ENCODE data around the gene ALKBH3.
A peak's percentile ranks its signal among the peaks of the same experiment; 100 is the strongest.

DNA sequence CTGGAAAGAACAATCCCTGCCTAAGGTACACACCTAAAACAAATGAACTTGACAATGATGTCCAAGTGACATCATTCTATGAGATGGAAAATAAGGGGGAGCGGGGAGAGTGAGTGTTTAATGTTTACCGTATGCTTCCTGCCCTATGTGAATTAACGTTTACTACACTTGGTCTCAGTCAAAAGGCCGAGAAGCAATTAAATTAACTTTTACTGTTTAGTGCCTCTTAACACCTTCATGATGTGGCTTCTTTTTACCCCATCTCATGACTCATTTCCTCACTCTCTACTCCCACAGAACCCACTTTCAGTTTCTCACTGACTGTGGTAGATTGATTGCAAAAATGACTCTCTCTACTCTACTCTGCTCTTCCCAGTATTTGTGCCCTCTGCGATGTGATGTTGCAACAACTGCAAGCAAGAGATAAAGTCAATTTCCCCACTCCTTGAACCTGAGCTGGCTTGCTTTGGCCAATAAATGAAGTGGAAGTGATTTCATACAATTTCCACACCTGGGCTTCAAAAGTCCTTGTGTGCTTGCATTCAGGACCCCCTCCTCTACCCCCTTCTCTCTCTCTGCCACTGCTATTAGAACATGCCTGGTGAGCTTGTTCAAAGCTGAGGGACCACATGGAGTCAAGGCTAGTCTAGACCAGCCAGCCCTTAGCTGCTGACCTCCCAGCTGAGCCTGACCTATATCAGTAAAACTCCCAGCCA lies 11.6 kb upstream of the ALKBH3 start:
- TF ChIP-seq, protein P1, sequence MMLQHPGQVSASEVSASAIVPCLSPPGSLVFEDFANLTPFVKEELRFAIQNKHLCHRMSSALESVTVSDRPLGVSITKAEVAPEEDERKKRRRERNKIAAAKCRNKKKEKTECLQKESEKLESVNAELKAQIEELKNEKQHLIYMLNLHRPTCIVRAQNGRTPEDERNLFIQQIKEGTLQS (IDR thresholded peaks at IDR 0.05) = peak; percentile 42
- TF ChIP-seq GABPA (IDR thresholded peaks at IDR 0.05 in 1 of 2, conservative IDR thresholded peaks at IDR 0.05 in 1 of 2) = peak; percentile 31 to 67
- TF ChIP-seq CTCF (IDR thresholded peaks at IDR 0.05; ENCODE audit: low read depth, low read length, missing input control) = no peak
- TF ChIP-seq, protein P2, sequence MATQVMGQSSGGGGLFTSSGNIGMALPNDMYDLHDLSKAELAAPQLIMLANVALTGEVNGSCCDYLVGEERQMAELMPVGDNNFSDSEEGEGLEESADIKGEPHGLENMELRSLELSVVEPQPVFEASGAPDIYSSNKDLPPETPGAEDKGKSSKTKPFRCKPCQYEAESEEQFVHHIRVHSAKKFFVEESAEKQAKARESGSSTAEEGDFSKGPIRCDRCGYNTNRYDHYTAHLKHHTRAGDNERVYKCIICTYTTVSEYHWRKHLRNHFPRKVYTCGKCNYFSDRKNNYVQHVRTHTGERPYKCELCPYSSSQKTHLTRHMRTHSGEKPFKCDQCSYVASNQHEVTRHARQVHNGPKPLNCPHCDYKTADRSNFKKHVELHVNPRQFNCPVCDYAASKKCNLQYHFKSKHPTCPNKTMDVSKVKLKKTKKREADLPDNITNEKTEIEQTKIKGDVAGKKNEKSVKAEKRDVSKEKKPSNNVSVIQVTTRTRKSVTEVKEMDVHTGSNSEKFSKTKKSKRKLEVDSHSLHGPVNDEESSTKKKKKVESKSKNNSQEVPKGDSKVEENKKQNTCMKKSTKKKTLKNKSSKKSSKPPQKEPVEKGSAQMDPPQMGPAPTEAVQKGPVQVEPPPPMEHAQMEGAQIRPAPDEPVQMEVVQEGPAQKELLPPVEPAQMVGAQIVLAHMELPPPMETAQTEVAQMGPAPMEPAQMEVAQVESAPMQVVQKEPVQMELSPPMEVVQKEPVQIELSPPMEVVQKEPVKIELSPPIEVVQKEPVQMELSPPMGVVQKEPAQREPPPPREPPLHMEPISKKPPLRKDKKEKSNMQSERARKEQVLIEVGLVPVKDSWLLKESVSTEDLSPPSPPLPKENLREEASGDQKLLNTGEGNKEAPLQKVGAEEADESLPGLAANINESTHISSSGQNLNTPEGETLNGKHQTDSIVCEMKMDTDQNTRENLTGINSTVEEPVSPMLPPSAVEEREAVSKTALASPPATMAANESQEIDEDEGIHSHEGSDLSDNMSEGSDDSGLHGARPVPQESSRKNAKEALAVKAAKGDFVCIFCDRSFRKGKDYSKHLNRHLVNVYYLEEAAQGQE (IDR thresholded peaks at IDR 0.05) = peak; percentile 59
- TF ChIP-seq JUND (IDR thresholded peaks at IDR 0.05) = peak; percentile 88 to 89
- TF ChIP-seq EGR1 (IDR thresholded peaks at IDR 0.05; ENCODE audit: low read depth in 2 of 2) = no peak
